Measurements from ENCODE around the gene GPR137B. TPM values are rescaled to one million over a fixed set of nuclear protein-coding genes. Genes with fewer than 3 reads are reported as not detected.

Gene GPR137B
- total RNA-seq, 1 donor from 2014 or later = 35.5 TPM

GRCh38 chr1:236113324-236114032 is 28.9 kb upstream of the GPR137B start:
- no peak for FAIRE-seq
- DNase-seq (ENCODE audit: low spot score in 2 of 2) = no peak

- DNase-seq (ENCODE audit: low spot score in 2 of 2) (no peak), FAIRE-seq (no peak)
Observed at GRCh38 chr1:236114076-236114747, 28.1 kb upstream of the GPR137B start.

DNA sequence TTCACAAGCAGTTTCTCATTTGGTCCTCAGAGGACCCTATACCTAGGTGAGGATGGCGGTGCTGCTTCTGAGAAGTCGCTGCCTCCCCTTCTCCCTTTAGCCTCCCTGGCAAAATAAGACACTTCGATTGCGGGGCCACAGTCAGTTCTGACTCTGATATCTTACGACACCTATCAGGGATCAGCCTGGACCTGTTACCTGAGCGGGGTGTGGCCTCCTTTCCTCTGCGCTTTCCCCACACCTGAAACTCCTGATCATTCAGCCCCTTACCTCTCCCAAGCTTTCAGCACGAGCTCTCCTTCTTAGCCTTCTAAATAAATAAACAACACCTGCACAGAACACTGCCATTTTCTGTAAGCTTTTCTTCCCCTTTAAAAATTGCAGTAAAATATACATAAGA is 24.6 kb upstream of the GPR137B start:
- no peak for FAIRE-seq
- no peak for DNase-seq (ENCODE audit: low spot score in 2 of 2)

DNA sequence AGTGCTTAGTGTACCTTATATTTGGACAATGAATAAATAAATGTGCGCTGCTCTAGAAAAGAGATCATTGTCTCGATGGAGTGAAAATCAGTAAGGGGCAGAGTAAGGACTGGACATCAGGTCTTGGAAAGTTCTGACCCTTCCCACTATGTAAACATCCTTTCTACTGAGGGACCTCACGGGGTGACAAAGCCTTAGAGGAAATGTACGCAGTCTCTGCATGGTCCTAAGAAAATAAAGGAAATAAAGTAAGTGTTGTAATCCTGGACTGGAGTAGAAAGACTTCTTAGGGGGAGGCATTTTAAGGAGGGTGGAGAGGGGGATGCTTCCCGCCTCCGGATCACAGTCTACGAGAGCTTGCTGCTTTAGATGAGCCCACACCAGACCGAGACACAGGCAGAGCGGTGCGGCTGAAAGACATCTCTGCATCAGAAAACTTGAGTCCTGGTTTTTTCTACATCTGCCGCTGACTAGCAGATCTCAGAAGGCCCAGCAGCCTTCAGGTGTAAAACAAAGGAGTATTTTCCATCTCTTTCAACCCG is 22.3 kb upstream of the GPR137B start:
- no peak for DNase-seq (ENCODE audit: low spot score in 2 of 2)
- FAIRE-seq = no peak

DNA sequence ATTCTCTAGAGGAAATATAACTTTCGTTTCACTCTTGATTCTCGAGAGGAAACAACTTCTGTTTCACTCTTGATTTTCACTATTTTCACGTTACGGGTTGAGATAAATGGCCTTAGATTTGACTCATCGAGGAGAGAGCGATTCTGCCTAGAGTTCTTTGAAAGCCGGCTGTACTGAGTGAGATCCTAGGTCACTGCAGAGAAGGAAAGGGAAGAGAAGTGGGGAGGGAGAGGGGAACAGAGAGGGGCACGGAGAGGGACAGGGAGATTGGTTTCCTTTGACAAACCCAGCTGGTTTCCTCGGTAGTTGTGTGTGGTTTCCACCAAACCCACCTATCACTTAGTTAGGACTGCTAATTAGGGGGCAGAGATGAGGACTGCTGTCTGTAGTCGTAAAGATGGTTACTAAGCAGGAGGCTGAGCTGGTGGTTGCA is 21.6 kb upstream of the GPR137B start:
- DNase-seq (ENCODE audit: low spot score in 2 of 2) (no peak), FAIRE-seq (no peak)

DNA sequence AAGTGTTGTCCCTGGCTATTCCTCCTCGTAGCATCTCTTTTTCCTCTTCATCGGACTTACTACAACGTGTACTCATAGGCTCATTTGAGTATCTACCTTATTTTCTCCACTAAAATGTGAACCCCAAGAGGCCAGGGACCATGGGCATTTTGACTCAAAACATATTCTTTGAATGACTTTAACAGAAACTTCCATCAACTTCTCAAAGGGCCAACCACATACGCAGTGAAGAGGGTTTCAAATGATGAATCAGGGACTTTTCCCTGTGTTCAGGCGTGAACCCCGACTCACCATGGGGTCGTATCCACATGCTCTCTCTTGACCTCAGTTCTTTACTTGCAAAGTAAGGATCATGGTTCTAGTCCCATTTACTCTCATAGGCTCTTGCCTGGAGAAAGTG is 20.2 kb upstream of the GPR137B start:
- DNase-seq (ENCODE audit: low spot score in 2 of 2) (no peak), FAIRE-seq (no peak)

- DNase-seq (ENCODE audit: low spot score in 2 of 2) (no peak), FAIRE-seq (no peak)
Observed at GRCh38 chr1:236123563-236123962, 18.8 kb upstream of the GPR137B start.

- no peak for FAIRE-seq
- DNase-seq (ENCODE audit: low spot score in 2 of 2) = no peak
Observed at GRCh38 chr1:236124965-236125364, 17.4 kb upstream of the GPR137B start.

- no peak for DNase-seq (ENCODE audit: low spot score in 2 of 2)
Observed at GRCh38 chr1:236127045-236127444, 15.3 kb upstream of the GPR137B start.

GRCh38 chr1:236128646-236129178 is 13.6 kb upstream of the GPR137B start:
- FAIRE-seq = no peak
- DNase-seq (ENCODE audit: low spot score in 2 of 2) = no peak

More at GRCh38 chr1:236127045-236127444, 15.3 kb upstream of the GPR137B start:
- no peak for FAIRE-seq

GRCh38 chr1:236129306-236129705 is 13.0 kb upstream of the GPR137B start:
- FAIRE-seq (no peak), DNase-seq (ENCODE audit: low spot score in 2 of 2) (no peak)

DNA sequence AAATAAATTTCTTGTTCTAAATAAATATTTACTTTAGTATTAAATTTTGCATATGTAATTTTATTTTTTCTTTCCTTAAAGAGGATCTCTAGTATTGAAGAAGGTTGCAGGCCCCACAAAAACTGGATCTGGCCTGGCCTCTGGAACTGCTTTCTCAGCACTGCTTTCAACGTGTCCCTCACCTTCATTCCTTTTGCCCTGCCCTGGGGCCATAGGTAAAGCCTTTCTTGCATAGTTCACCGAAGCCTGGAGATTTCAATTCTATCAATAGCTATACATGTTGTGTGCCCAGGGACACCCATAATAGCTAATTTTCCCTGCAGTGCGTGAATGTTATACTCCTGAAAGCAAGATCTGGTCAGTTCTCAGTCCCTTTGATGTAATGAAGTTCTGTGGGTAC is 12.0 kb upstream of the GPR137B start:
- no peak for FAIRE-seq
- DNase-seq (ENCODE audit: low spot score in 2 of 2) = no peak

DNA sequence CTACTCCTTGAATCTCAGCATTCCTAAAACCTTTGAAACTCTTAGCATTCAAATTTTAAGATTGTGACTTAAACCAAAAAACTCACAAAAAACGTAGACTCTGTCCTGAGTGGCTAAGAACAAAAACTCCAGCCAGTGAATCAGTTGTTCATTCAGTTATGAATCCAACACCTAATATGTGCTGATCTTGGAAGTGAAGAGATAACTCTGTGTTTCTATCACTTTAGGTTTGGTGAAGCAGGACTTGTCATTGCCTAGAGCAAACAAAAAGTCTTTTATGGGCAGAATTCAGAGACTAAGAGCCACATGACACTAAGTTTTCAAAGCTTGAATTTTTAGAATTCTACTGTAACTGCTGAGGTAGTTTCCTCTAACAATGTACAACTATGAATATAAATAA is 10.4 kb upstream of the GPR137B start:
- no peak for FAIRE-seq
- DNase-seq (ENCODE audit: low spot score in 2 of 2) = no peak

- FAIRE-seq = no peak
- DNase-seq (ENCODE audit: low spot score in 2 of 2) = no peak
Observed at GRCh38 chr1:236132420-236133046, 9.8 kb upstream of the GPR137B start.

DNA sequence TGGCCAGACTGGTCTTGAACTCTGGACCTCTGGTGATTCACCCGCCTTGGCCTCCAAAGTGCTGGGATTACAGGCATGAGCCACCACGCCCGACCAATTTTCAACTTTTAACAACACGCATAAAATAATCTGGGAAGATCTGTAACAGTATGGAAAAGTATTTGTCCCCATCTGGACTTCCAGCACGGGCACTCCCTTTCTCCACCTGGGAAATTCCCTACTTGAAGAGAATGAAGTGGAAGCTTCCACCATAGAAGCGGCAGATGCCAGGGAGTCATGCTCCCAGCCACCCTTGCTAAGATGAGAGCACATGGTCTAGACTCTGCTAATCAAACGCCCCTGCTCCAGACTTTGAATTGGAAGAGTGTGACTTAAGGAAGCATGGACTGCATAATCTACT is 9.0 kb upstream of the GPR137B start:
- DNase-seq (ENCODE audit: low spot score in 2 of 2) = no peak
- FAIRE-seq = no peak

GRCh38 chr1:236133802-236134201 is 8.5 kb upstream of the GPR137B start:
- FAIRE-seq (no peak), DNase-seq (ENCODE audit: low spot score in 2 of 2) (no peak)

DNA sequence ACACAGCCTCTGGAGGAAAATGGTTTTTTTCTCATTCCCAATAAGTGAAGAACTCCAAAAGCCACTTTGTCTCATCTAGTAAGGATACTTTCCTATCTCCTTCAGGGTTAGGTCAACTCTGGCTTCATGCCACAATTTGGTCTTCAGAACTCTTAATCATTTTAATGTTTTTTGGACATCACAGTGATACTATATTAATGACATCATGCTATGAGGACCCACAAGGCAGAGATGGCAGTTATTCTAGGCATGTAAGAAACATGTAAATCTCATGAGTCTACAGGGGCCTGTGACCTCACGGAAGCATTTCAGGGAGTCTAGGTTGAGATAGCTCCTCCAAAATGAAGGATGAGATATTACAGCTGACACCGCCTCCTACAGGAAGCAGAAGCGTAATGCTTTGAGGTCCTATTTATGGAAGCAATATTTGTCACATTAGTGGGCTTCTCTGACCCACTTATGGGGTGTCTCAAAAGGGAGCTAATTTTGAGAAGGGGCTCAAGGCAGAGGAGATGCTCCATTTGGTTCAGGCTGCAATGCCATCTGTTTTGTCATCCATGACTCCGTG is 5.0 kb upstream of the GPR137B start:
- FAIRE-seq = no peak
- no peak for DNase-seq (ENCODE audit: low spot score in 2 of 2)

- FAIRE-seq (no peak), DNase-seq (ENCODE audit: low spot score in 2 of 2) (no peak)
Observed at GRCh38 chr1:236139495-236139894, 2.8 kb upstream of the GPR137B start.

DNA sequence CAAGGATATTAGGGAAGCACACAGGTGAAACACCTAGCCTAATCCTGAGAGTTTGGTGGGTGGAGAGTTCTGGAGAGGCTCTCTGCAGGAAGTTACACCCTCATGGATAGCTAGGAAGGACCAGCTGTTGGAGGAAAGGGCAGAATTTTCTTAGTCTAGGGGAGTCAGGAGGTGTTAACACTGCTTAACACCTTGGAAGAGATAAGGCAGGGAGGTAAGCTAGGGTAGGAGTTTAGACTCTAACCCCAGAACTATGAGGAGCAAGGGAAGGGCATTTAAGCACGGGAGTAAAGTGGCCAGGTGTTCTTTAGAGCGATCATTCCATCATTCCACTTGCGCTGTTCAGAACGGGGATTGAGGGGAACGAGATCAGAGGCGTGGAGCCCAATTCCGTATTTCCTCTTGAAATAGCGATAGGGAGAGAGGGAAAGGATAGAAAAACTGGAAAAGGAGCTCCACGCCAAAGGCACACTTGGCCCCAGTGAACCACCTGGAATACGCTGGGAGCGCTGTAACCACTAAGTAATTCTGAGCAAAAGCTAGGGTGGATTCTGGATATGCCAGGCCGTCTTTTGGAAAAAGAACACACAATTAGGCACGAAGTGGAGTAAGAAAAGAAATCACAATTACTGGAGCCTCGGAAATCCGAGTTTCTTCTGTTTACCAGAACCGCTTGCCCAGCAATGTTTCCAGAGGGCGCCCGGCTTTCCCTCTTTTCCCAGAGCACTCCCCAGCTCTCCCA is 1.5 kb upstream of the GPR137B start:
- no peak for DNase-seq (ENCODE audit: low spot score in 2 of 2)
- no peak for FAIRE-seq

All from frontal cortex (tissue), 4 donors.